Adipocyte (in vitro differentiated cells): ENCODE data around the gene LEKR1.
"Not testable (repeated sequence)": the region's sequence is repeated elsewhere in the genome, so short reads cannot be mapped to it uniquely, and the experiment has no call there.

Source experiments
- DNase-seq: peaks from one replicate; pipeline ENCODE4 v3.0.0-alpha.2; 2015; ENCODE audit warnings: low read depth
- H3K27me3 ChIP-seq: replicated peaks from 2 replicates; pipeline ENCODE4 v1.7.0; 2013; ENCODE audit warnings: mild to moderate bottlenecking, low read length, moderate library complexity; ENCODE audit not compliant: control insufficient read depth, insufficient read depth
- H3K36me3 ChIP-seq: 2 replicates; pipeline ENCODE4 v1.7.0; 2013; ENCODE audit warnings: low read length, mild to moderate bottlenecking, moderate library complexity; ENCODE audit not compliant: control insufficient read depth, insufficient read depth, severe bottlenecking
- H3K4me1 ChIP-seq: 2 replicates; pipeline ENCODE4 v1.7.0; 2013; ENCODE audit warnings: mild to moderate bottlenecking, low read length, moderate library complexity; ENCODE audit not compliant: control insufficient read depth, insufficient read depth
- H3K4me3 ChIP-seq: 2 replicates; pipeline ENCODE4 v1.7.0; 2013; ENCODE audit warnings: mild to moderate bottlenecking, low read length, moderate library complexity
- H3K9ac ChIP-seq: 2 replicates; pipeline ENCODE4 v1.7.0; 2013; ENCODE audit warnings: mild to moderate bottlenecking, low read length, moderate library complexity
- H3K9me3 ChIP-seq: 2 replicates; pipeline ENCODE4 v1.7.0; 2013; ENCODE audit warnings: mild to moderate bottlenecking, low read length, moderate library complexity; ENCODE audit not compliant: control insufficient read depth

LEKR1 gene

DNA sequence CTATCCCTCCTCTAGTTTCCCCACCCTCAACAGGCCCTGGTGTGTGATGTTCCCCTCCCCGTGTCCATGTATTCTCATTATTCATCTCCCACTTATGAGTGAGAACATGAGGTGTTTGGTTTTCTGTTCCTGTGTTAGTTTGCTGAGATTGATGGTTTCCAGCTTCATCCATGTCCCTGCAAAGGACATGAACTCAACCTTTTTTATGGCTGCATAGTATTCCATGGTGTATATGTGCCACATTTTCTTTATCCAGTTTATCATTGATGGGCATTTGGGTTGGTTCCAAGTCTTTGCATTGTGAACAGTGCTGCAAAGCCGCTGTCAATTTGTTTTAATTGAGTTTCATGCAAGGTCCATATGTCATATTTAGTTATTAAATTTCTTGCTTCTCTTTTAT lies 88.1 kb downstream of the LEKR1 start:
- H3K36me3 ChIP-seq, H3K4me1 ChIP-seq, H3K9me3 ChIP-seq, H3K4me3 ChIP-seq, H3K9ac ChIP-seq, H3K27me3 ChIP-seq, DNase-seq: not testable (repeated sequence)

DNA sequence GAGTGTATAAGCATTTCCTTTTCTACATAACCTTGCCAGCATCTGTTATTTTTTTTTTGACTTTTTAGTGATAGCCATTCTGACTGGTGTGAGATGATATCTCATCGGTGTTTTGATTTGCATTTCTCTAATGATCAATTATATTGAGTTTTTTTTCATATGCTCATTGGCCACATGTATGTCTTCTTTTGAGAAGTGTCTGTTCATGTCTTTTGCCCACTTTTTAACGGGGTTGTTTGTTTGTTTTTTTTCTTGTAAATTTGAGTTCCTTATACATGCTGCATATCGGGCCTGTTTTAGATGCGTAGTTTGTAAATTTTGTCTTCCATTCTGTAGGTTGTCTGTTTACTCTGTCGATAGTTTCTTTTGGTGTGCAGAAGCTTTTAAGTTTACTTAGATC lies 89.2 kb downstream of the LEKR1 start:
- no peaks in the 10 kb centered on the region for H3K4me1 ChIP-seq
- no peaks in the 10 kb centered on the region for H3K27me3 ChIP-seq
- H3K9ac ChIP-seq, result no peak overlapping the region
- H3K9me3 ChIP-seq, result no peaks in the 10 kb centered on the region
- no peaks in the 10 kb centered on the region for H3K36me3 ChIP-seq
- H3K4me3 ChIP-seq, result no peak overlapping the region
- no peak for DNase-seq

GRCh38 chr3:156918746-156919145 lies 92.6 kb downstream of the LEKR1 start:
- H3K4me3 ChIP-seq, result no peak overlapping the region
- H3K36me3 ChIP-seq, result no peaks in the 10 kb centered on the region

DNA sequence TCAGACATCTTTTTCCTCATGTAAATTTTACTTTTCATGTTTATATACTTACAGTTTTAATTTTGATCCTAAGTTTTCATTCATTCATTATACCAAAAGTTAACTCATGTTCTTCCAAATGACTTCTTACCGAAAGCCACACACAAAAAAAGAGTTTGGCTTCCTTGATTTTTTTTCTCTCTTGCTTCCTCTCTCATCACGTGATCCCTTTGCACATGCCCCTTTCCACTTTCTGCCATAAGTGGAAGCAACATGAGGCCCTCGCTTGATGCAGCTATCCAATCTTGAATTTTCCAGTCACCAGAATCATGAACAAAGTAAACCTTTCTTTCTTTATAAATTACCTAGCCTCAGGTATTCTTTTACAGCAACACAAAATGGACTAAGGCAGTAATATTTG lies 93.7 kb downstream of the LEKR1 start:
- Histone ChIP-seq H3K36me3 (no peaks in the 10 kb centered on the region), H3K4me1 (no peaks in the 10 kb centered on the region), H3K27me3 (no peaks in the 10 kb centered on the region), H3K4me3 (no peak overlapping the region), H3K9ac (no peak overlapping the region), H3K9me3 (peaks cover 6% of the 10 kb centered on the region)
- no peak for DNase-seq

More at GRCh38 chr3:156918746-156919145, 92.6 kb downstream of the LEKR1 start:
- H3K4me1 ChIP-seq, result no peaks in the 10 kb centered on the region
- H3K9me3 ChIP-seq, result no peaks in the 10 kb centered on the region
- H3K9ac ChIP-seq, result no peak overlapping the region
- H3K27me3 ChIP-seq, result no peaks in the 10 kb centered on the region
- DNase-seq, result no peak

DNA sequence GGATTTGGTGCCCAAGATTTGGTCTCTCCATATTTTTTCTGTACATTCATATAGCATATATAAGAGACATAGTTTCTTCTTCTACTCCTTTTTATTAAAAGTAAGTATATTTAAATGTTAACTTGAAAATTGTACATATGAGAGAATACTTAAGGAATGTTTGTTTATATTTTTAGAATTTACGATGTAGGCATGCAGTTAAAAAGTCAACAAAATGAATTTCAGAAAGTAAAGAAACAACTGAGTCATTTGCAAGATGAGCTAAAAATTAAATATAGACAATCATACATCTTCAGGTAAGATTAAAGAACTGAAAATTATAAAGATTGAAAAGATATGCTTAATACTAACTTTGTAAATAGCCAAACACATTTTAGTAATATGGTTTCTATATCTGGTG lies 94.2 kb downstream of the LEKR1 start:
- Histone ChIP-seq H3K9ac (no peak overlapping the region), H3K9me3 (peaks cover 6% of the 10 kb centered on the region), H3K4me1 (no peaks in the 10 kb centered on the region), H3K4me3 (no peak overlapping the region), H3K27me3 (no peaks in the 10 kb centered on the region), H3K36me3 (no peaks in the 10 kb centered on the region)
- no peak for DNase-seq

- H3K9me3 ChIP-seq, result peaks cover 6% of the 10 kb centered on the region
- no peak overlapping the region for H3K9ac ChIP-seq
- no peaks in the 10 kb centered on the region for H3K27me3 ChIP-seq
- no peaks in the 10 kb centered on the region for H3K36me3 ChIP-seq
- no peak overlapping the region for H3K4me3 ChIP-seq
- DNase-seq, result no peak
- no peaks in the 10 kb centered on the region for H3K4me1 ChIP-seq
Observed at GRCh38 chr3:156923349-156923748, 97.2 kb downstream of the LEKR1 start.

- no peak overlapping the region for H3K4me3 ChIP-seq
- H3K4me1 ChIP-seq, result no peaks in the 10 kb centered on the region
- DNase-seq, result no peak
- H3K9ac ChIP-seq, result no peak overlapping the region
- H3K27me3 ChIP-seq, result no peaks in the 10 kb centered on the region
- H3K36me3 ChIP-seq, result no peaks in the 10 kb centered on the region
- no peaks in the 10 kb centered on the region for H3K9me3 ChIP-seq
Observed at GRCh38 chr3:156938724-156939123, 112.6 kb downstream of the LEKR1 start.

GRCh38 chr3:156939315-156939714 lies 113.2 kb downstream of the LEKR1 start:
- H3K4me1 ChIP-seq, result no peaks in the 10 kb centered on the region
- DNase-seq, result no peak
- H3K36me3 ChIP-seq, result no peaks in the 10 kb centered on the region
- no peak overlapping the region for H3K4me3 ChIP-seq
- H3K9ac ChIP-seq, result no peak overlapping the region
- no peaks in the 10 kb centered on the region for H3K9me3 ChIP-seq
- H3K27me3 ChIP-seq, result no peaks in the 10 kb centered on the region

- Histone ChIP-seq H3K27me3 (no peaks in the 10 kb centered on the region), H3K4me3 (no peak overlapping the region), H3K36me3 (no peaks in the 10 kb centered on the region)
Observed at GRCh38 chr3:156941311-156941710, 115.2 kb downstream of the LEKR1 start.

GRCh38 chr3:156948402-156949210 lies 122.5 kb downstream of the LEKR1 start:
- DNase-seq, result no peak
- H3K27me3 ChIP-seq, result no peaks in the 10 kb centered on the region

More at GRCh38 chr3:156941311-156941710, 115.2 kb downstream of the LEKR1 start:
- H3K9me3 ChIP-seq, result peaks cover 4% of the 10 kb centered on the region
- H3K9ac ChIP-seq, result no peak overlapping the region
- H3K4me1 ChIP-seq, result no peaks in the 10 kb centered on the region
- no peak for DNase-seq

DNA sequence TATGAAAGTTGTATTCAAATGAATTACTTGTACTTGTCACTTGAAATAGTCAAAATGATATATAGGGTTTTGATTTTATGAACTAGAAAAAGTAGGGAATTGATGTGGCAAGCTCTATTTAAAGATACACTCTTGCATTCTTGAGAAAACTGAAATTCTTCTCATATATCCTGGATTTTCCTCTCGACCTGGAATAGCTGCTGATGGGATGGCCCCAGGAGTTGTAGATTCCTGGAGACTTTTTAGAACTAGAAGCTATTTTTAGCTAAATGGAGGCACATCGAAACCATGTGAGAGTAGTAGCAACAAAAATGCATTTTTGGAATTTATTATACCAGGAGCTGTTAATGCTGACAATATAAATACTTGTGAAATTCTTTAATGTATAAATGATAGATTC lies 125.9 kb downstream of the LEKR1 start:
- no peaks in the 10 kb centered on the region for H3K4me1 ChIP-seq
- DNase-seq, result no peak

More at GRCh38 chr3:156948402-156949210, 122.5 kb downstream of the LEKR1 start:
- peaks cover 4% of the 10 kb centered on the region for H3K9me3 ChIP-seq
- H3K9ac ChIP-seq, result no peak overlapping the region
- H3K4me1 ChIP-seq, result no peaks in the 10 kb centered on the region
- no peaks in the 10 kb centered on the region for H3K36me3 ChIP-seq
- no peak overlapping the region for H3K4me3 ChIP-seq

DNA sequence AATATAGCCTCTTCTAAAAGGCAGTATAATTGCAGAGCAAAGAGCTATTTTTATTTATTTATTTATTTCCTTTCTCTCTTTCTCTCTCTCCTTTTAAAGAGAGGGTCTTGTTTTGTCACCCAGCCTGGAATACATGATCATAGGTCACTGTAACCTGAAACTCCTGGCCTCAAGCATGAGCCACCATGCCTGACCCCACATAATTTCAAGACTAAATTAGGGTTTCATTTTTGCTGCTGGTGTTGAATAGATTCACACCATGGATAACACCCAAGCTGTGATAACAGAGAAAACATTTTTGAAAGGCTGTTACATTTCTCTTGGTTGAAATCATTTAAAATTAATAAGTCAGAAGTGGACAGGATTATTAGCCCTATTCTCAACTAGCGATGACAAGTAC lies 131.6 kb downstream of the LEKR1 start:
- no peak for DNase-seq
- H3K36me3 ChIP-seq, result no peaks in the 10 kb centered on the region
- no peaks in the 10 kb centered on the region for H3K9me3 ChIP-seq
- no peaks in the 10 kb centered on the region for H3K27me3 ChIP-seq
- H3K9ac ChIP-seq, result no peak overlapping the region
- H3K4me3 ChIP-seq, result no peak overlapping the region
- H3K4me1 ChIP-seq, result no peaks in the 10 kb centered on the region

More for the DNA sequence above, 125.9 kb downstream of the LEKR1 start:
- Histone ChIP-seq H3K9ac (no peak overlapping the region), H3K4me3 (no peak overlapping the region), H3K27me3 (no peaks in the 10 kb centered on the region), H3K9me3 (no peaks in the 10 kb centered on the region), H3K36me3 (no peaks in the 10 kb centered on the region)
